HFFc6 (cell line): ENCODE measurements around the gene SUSD3. TPM values are rescaled to one million over a fixed set of nuclear protein-coding genes. Genes with fewer than 3 reads are reported as not detected.
A peak's percentile ranks its signal among the peaks of the same experiment; 100 is the strongest.

Experiments used
- DNase-seq: peaks from one replicate; pipeline ENCODE4 v3.0.0-alpha.2; 2018
- H3K27ac Mint-ChIP-seq: 2 replicates; pipeline ENCODE4 v1.8.0; 2020; ENCODE audit warnings: mild to moderate bottlenecking, mixed read lengths
- H3K27me3 Mint-ChIP-seq: 2 replicates; pipeline ENCODE4 v1.8.0; 2021; ENCODE audit warnings: mild to moderate bottlenecking, moderate library complexity, mixed read lengths; ENCODE audit not compliant: insufficient read depth
- H3K36me3 Mint-ChIP-seq: 2 replicates; pipeline ENCODE4 v1.8.0; 2021; ENCODE audit warnings: low read depth, mixed read lengths
- H3K4me1 Mint-ChIP-seq: 2 replicates; pipeline ENCODE4 v1.8.0; 2020; ENCODE audit warnings: low read depth, mixed read lengths
- H3K4me3 Mint-ChIP-seq: 2 replicates; pipeline ENCODE4 v1.8.0; 2020; ENCODE audit warnings: mild to moderate bottlenecking, moderate library complexity, mixed read lengths
- H3K9me3 Mint-ChIP-seq: 2 replicates; pipeline ENCODE4 v1.8.0; 2020; ENCODE audit warnings: mild to moderate bottlenecking, mixed read lengths
- CTCF ChIP-seq: fragments of 200-600 bp; sonication (generic); IDR thresholded peaks from 2 replicates; pipeline ENCODE4 v1.5.0; 2021; ENCODE audit warnings: antibody characterized with exemption, mild to moderate bottlenecking
- total RNA-seq, 6 experiments: library from RNA; stranded (reverse); fragmentation: NEBNext Ultra II Directional; extraction: Animal tissue kit (Norgen Biotek cat#: 25700); gene quantifications; 2 replicates in 1 of 6; 3 replicates in 5 of 6; pipeline ENCODE4 v1.2.3, GENCODE V29; 2021

SUSD3 gene
- total RNA-seq, 6 experiments from 2014 or later = 0.28 to 0.76 TPM; not detected in 4

GRCh38 chr9:93111371-93112115 lies 53.0 kb downstream of the SUSD3 start:
- H3K4me1 Mint-ChIP-seq = peaks cover 6% of the 10 kb centered on the region; the same call in 1 of the 2 replicates
- H3K9me3 Mint-ChIP-seq = no peaks in the 10 kb centered on the region
- no peaks in the 10 kb centered on the region; the same call in 1 of the 2 replicates for H3K27me3 Mint-ChIP-seq
- H3K36me3 Mint-ChIP-seq = peaks cover 8% of the 10 kb centered on the region; the same call in 1 of the 2 replicates
- no peak overlapping the region for H3K4me3 Mint-ChIP-seq
- H3K27ac Mint-ChIP-seq = peak overlapping the region; percentile 59; the same call in 1 of the 2 replicates
- peak; percentile 64 for DNase-seq
- TF ChIP-seq CTCF = no peak

- Mint-ChIP-seq H3K27me3 (no peaks in the 10 kb centered on the region; the same call in 1 of the 2 replicates), H3K4me3 (no peak overlapping the region), H3K4me1 (peaks cover 6% of the 10 kb centered on the region; the same call in 1 of the 2 replicates), H3K27ac (peak overlapping the region; percentile 59), H3K9me3 (no peaks in the 10 kb centered on the region), H3K36me3 (peaks cover 8% of the 10 kb centered on the region; the same call in 1 of the 2 replicates)
- no peak for TF ChIP-seq CTCF
- DNase-seq = no peak
These were observed 53.8 kb downstream of the SUSD3 start for GRCh38 chr9:93112116-93112863.

GRCh38 chr9:93112864-93113389 lies 54.4 kb downstream of the SUSD3 start:
- Mint-ChIP-seq H3K36me3 (peaks cover 8% of the 10 kb centered on the region; the same call in 1 of the 2 replicates), H3K4me1 (peaks cover 6% of the 10 kb centered on the region; the same call in 1 of the 2 replicates), H3K27me3 (no peaks in the 10 kb centered on the region; the same call in 1 of the 2 replicates), H3K27ac (no peak overlapping the region), H3K9me3 (no peaks in the 10 kb centered on the region), H3K4me3 (no peak overlapping the region)
- no peak for TF ChIP-seq CTCF
- DNase-seq = no peak

- peaks cover 3% of the 10 kb centered on the region for H3K4me1 Mint-ChIP-seq
- H3K36me3 Mint-ChIP-seq = peaks cover 3% of the 10 kb centered on the region; the same call in 1 of the 2 replicates
- H3K4me3 Mint-ChIP-seq = no peak overlapping the region
- no peak for DNase-seq
- no peak for TF ChIP-seq CTCF
- H3K27ac Mint-ChIP-seq = peak overlapping the region; percentile 34
- no peaks in the 10 kb centered on the region for H3K9me3 Mint-ChIP-seq
- H3K27me3 Mint-ChIP-seq = no peaks in the 10 kb centered on the region; the same call in 1 of the 2 replicates
These were observed 55.9 kb downstream of the SUSD3 start for GRCh38 chr9:93114169-93114983.

GRCh38 chr9:93114984-93115335 lies 56.5 kb downstream of the SUSD3 start:
- DNase-seq = no peak
- Mint-ChIP-seq H3K36me3 (peaks cover 3% of the 10 kb centered on the region; the same call in 1 of the 2 replicates), H3K27me3 (no peaks in the 10 kb centered on the region; the same call in 1 of the 2 replicates), H3K27ac (peak overlapping the region; percentile 34), H3K9me3 (no peaks in the 10 kb centered on the region), H3K4me3 (no peak overlapping the region), H3K4me1 (peaks cover 9% of the 10 kb centered on the region)
- no peak for TF ChIP-seq CTCF
